ENCODE measurements around the gene THRB. TPM values are rescaled to one million over a fixed set of nuclear protein-coding genes. Genes with fewer than 3 reads are reported as not detected.

Gene THRB
- polyA plus RNA-seq, 2 of the 4 experiments (the other 2 are of a cell fraction): 2.0 to 2.3 TPM

DNA sequence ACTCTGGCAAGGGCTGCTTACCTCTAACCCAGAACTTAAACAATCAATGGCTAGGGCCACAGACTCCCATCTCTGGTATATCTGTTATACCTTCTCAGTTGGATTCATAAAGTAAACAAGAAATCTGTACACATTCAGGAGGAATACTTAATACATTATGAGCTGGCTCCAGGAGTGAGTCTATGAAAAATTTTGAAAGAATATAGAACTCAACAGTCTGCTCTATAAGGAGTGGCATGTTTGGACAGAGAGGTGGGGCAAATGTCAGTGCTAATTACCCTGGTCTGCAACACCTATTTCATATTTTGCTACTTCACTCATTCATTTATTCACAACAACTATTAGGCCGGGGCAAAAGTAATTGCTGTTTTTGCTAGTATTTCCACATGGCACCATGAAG is 245.1 kb downstream of the THRB start:
- H3K9me3 ChIP-seq: no peaks in the 10 kb centered on the region
- FAIRE-seq (no peak), ATAC-seq (no peak), DNase-seq (ENCODE audit: low read depth in 1 of 2, low spot score in 1 of 2) (no peak)
- POLR2A ChIA-PET: no interaction called here
- no peak overlapping the region for H3K27ac ChIP-seq
- H3K4me2 ChIP-seq: no peak overlapping the region
- WGBS (ENCODE audit: missing lambda C conversion rate): 93% methylated on average over 1 of the region's 1 CpG
- TF ChIP-seq, protein P1, sequence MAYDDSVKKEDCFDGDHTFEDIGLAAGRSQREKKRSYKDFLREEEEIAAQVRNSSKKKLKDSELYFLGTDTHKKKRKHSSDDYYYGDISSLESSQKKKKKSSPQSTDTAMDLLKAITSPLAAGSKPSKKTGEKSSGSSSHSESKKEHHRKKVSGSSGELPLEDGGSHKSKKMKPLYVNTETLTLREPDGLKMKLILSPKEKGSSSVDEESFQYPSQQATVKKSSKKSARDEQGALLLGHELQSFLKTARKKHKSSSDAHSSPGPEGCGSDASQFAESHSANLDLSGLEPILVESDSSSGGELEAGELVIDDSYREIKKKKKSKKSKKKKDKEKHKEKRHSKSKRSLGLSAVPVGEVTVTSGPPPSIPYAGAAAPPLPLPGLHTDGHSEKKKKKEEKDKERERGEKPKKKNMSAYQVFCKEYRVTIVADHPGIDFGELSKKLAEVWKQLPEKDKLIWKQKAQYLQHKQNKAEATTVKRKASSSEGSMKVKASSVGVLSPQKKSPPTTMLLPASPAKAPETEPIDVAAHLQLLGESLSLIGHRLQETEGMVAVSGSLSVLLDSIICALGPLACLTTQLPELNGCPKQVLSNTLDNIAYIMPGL (CRISPR knock-in tag; IDR thresholded peaks at IDR 0.05; ENCODE audit: borderline replicate concordance): no peak
- no peak for TF ChIP-seq CBX8 (IDR thresholded peaks at IDR 0.05)
- TF ChIP-seq, protein P2, sequence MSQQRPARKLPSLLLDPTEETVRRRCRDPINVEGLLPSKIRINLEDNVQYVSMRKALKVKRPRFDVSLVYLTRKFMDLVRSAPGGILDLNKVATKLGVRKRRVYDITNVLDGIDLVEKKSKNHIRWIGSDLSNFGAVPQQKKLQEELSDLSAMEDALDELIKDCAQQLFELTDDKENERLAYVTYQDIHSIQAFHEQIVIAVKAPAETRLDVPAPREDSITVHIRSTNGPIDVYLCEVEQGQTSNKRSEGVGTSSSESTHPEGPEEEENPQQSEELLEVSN (IDR thresholded peaks at IDR 0.05; ENCODE audit: borderline replicate concordance, low read depth): no peak
- no peak for TF ChIP-seq RARB (CRISPR knock-in tag; IDR thresholded peaks at IDR 0.05)
- no peak for TF ChIP-seq FOSB (CRISPR knock-in tag; IDR thresholded peaks at IDR 0.05)
- no peak for TF ChIP-seq RCOR1 (IDR thresholded peaks at IDR 0.05; ENCODE audit: low read depth, low read length)
- TF ChIP-seq MAFK (IDR thresholded peaks at IDR 0.05; ENCODE audit: partially characterized antibody): no peak
- no peak for TF ChIP-seq SREBF2 (IDR thresholded peaks at IDR 0.05)
- TF ChIP-seq TFCP2L1 (CRISPR knock-in tag; IDR thresholded peaks at IDR 0.05): no peak
- no peak for TF ChIP-seq SMC3 (IDR thresholded peaks at IDR 0.05)
- no peak for TF ChIP-seq ZFP36 (IDR thresholded peaks at IDR 0.05; ENCODE audit: borderline replicate concordance, partially characterized antibody)
- CTCF ChIA-PET: no interaction called here
- no peaks in the 10 kb centered on the region for H3K4me1 ChIP-seq
- H3K4me3 ChIP-seq: no peak overlapping the region

DNA sequence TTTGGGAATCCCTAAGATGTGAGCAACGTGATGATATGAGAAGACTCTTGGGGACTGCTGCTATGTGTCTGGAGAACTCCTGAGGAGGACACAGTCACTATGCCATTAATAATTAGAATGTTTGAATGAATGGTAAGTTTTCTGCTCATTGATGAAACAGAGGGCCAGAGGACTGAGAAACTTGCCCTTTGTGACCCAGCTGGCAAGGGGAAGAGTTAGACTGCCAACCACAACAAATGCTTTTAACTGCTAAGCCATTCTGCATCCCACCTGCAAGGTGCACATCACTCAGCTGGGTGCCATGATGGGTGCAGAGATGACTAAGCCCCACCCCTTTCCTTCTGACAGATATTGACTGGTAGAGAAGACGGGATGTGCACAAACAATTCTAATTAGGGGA is 249.6 kb downstream of the THRB start:
- ChIA-PET POLR2A (no interaction called here), CTCF (interaction anchor here (0.5 to 1.3 kb wide), 2 partner anchors 14 to 1123 kb away, joined by 3 to 5 read pairs; no protein-coding TSS in a partner anchor)
- TF ChIP-seq TP53 (CRISPR knock-in tag; IDR thresholded peaks at IDR 0.05) (no peak), EP300 (IDR thresholded peaks at IDR 0.05) (no peak), POLR2AphosphoS2 (conservative IDR thresholded peaks at IDR 0.05; ENCODE audit: low read length) (no peak), ZFP36 (IDR thresholded peaks at IDR 0.05; ENCODE audit: borderline replicate concordance, partially characterized antibody) (no peak), HOXB13 (CRISPR knock-in tag; IDR thresholded peaks at IDR 0.05; ENCODE audit: low read depth) (no peak), NPAS2 (CRISPR knock-in tag; IDR thresholded peaks at IDR 0.05; ENCODE audit: borderline replicate concordance) (no peak), PHF8 (IDR thresholded peaks at IDR 0.05; ENCODE audit: borderline replicate concordance, low read depth) (no peak), NFE2L2 (conservative IDR thresholded peaks at IDR 0.05; ENCODE audit: low read length) (no peak), RNF2 (IDR thresholded peaks at IDR 0.05; ENCODE audit: borderline replicate concordance, low read depth) (no peak), HOXA7 (CRISPR knock-in tag; IDR thresholded peaks at IDR 0.05) (no peak), BHLHE40 (IDR thresholded peaks at IDR 0.05; ENCODE audit: low read depth, low read length) (no peak)
- TF ChIP-seq, protein P3, sequence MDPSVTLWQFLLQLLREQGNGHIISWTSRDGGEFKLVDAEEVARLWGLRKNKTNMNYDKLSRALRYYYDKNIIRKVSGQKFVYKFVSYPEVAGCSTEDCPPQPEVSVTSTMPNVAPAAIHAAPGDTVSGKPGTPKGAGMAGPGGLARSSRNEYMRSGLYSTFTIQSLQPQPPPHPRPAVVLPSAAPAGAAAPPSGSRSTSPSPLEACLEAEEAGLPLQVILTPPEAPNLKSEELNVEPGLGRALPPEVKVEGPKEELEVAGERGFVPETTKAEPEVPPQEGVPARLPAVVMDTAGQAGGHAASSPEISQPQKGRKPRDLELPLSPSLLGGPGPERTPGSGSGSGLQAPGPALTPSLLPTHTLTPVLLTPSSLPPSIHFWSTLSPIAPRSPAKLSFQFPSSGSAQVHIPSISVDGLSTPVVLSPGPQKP (IDR thresholded peaks at IDR 0.05; ENCODE audit: low read depth, low read length): no peak
- TF ChIP-seq, protein P4, sequence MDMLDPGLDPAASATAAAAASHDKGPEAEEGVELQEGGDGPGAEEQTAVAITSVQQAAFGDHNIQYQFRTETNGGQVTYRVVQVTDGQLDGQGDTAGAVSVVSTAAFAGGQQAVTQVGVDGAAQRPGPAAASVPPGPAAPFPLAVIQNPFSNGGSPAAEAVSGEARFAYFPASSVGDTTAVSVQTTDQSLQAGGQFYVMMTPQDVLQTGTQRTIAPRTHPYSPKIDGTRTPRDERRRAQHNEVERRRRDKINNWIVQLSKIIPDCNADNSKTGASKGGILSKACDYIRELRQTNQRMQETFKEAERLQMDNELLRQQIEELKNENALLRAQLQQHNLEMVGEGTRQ (IDR thresholded peaks at IDR 0.05): no peak
- Histone ChIP-seq H3K27ac (no peak overlapping the region), H3K9me3 (no peaks in the 10 kb centered on the region), H3K4me1 (peaks cover 17% of the 10 kb centered on the region), H3K4me3 (no peak overlapping the region), H3K4me2 (no peak overlapping the region)
- 73% methylated on average over 2 of the region's 2 CpGs for WGBS (ENCODE audit: missing lambda C conversion rate)
- DNase-seq (ENCODE audit: low read depth in 1 of 2, low spot score in 1 of 2): no peak
- ATAC-seq: no peak
- FAIRE-seq: no peak
